Lower leg skin (tissue), 3 donors: ENCODE measurements around the gene PGBD5.

Experiments used
- POLR2A ChIP-seq, 2 donors: fragments of 450-650 bp; IDR thresholded peaks; one replicate each; pipeline ENCODE4 v1.6.1; 2016 to 2017; ENCODE audit warnings: antibody characterized with exemption in 2 of 2, mild to moderate bottlenecking in 1 of 2, moderate library complexity in 1 of 2
- TF ChIP-seq, protein P1 (sequence below), 3 donors: fragments of 450-650 bp; IDR thresholded peaks; one replicate each; pipeline ENCODE4 v1.5.1; 2016; ENCODE audit warnings: antibody characterized with exemption in 3 of 3, mild to moderate bottlenecking in 3 of 3, moderate library complexity in 2 of 3

DNA sequence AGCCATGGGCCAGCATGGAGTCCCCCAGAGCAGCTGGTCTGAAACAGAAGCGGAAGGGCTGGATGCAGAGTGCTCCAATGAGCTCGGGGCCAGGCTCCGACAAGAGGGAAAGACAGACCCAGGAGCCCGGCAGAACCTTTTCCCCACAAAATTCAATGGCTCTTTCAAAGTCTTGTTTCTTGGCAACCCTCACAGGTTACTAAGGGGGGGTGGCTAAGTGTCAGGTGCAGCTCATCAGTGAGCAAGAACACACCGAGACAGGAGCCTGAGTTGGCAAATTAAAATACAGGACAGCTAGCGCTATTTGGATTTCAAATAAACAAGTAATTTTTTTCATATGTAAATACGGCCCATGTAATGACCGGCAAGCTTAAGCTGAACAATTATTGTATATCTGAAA, 27.3 kb downstream of the PGBD5 start:
- TF ChIP-seq, protein P1, sequence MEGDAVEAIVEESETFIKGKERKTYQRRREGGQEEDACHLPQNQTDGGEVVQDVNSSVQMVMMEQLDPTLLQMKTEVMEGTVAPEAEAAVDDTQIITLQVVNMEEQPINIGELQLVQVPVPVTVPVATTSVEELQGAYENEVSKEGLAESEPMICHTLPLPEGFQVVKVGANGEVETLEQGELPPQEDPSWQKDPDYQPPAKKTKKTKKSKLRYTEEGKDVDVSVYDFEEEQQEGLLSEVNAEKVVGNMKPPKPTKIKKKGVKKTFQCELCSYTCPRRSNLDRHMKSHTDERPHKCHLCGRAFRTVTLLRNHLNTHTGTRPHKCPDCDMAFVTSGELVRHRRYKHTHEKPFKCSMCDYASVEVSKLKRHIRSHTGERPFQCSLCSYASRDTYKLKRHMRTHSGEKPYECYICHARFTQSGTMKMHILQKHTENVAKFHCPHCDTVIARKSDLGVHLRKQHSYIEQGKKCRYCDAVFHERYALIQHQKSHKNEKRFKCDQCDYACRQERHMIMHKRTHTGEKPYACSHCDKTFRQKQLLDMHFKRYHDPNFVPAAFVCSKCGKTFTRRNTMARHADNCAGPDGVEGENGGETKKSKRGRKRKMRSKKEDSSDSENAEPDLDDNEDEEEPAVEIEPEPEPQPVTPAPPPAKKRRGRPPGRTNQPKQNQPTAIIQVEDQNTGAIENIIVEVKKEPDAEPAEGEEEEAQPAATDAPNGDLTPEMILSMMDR (IDR thresholded peaks at IDR 0.05), result no peak
- no peak for TF ChIP-seq POLR2A (IDR thresholded peaks at IDR 0.05)
